HCT116 (cell line): ENCODE results near the gene TYW1B.
"Not testable (repeated sequence)": the region's sequence is repeated elsewhere in the genome, so short reads cannot be mapped to it uniquely, and the experiment has no call there.

Source experiments
- POLR2A ChIP-seq: IDR thresholded peaks from 2 replicates; pipeline ENCODE4 v1.7.0; 2011; ENCODE audit warnings: borderline replicate concordance; ENCODE audit not compliant: insufficient read depth, insufficient read length; ENCODE audit errors: extremely low read depth
- POLR2AphosphoS5 ChIP-seq: IDR thresholded peaks from 2 replicates; pipeline ENCODE4 v1.6.1; 2011; ENCODE audit warnings: mild to moderate bottlenecking, low read depth, low read length, moderate library complexity
- TF ChIP-seq, protein P1 (sequence below), 3 experiments: fragments of 200-600 bp in 1 of 3; sonication (generic) in 1 of 3; IDR thresholded peaks in 2 of 3; conservative IDR thresholded peaks in 1 of 3; 2 replicates each; pipeline ENCODE4 v1.5.1; 2012 to 2017; ENCODE audit warnings: low read depth in 2 of 3, low read length in 2 of 3, antibody characterized with exemption in 1 of 3, borderline replicate concordance in 1 of 3, control low read depth in 1 of 3, mild to moderate bottlenecking in 1 of 3, mixed read lengths in 1 of 3, mixed run types in 1 of 3, moderate library complexity in 1 of 3; ENCODE audit not compliant: insufficient read depth in 1 of 3

DNA sequence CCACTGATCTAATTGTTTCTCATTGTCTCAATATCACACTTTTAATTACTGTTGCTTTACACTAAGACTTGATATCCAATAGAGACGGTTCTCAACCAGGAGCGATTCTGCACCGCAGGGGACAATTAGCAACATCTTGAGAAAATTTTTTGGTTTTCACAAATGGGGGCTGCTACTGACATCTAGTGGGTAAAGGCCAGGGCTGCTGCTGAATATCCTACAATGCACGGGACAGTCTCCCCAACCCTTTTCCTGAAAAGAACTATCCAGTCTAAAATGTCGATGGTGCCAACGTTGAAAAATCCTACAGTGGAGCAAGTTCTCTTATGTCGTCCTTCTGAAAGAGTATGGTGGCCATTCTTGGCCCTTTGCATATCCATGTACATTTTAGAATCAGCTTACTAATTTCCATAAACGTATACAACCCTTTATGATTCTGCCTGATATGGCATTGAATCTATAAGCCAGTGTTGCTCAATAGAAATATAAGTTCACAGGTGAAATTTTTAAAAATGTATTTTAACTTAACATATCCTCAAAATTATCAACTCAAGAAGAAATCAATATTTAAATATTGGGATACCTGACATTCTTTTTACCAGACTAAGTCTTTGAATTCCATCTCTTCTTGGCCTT lies 192.6 kb downstream of the TYW1B start:
- TF ChIP-seq, protein P1, sequence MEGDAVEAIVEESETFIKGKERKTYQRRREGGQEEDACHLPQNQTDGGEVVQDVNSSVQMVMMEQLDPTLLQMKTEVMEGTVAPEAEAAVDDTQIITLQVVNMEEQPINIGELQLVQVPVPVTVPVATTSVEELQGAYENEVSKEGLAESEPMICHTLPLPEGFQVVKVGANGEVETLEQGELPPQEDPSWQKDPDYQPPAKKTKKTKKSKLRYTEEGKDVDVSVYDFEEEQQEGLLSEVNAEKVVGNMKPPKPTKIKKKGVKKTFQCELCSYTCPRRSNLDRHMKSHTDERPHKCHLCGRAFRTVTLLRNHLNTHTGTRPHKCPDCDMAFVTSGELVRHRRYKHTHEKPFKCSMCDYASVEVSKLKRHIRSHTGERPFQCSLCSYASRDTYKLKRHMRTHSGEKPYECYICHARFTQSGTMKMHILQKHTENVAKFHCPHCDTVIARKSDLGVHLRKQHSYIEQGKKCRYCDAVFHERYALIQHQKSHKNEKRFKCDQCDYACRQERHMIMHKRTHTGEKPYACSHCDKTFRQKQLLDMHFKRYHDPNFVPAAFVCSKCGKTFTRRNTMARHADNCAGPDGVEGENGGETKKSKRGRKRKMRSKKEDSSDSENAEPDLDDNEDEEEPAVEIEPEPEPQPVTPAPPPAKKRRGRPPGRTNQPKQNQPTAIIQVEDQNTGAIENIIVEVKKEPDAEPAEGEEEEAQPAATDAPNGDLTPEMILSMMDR (IDR thresholded peaks at IDR 0.05 in 2 of 3, conservative IDR thresholded peaks at IDR 0.05 in 1 of 3; ENCODE audit: borderline replicate concordance in 1 of 3, insufficient read depth in 1 of 3, low read depth in 2 of 3, low read length in 2 of 3): peak in 2 of 3 experiments; percentile 26 to 50; a peak in 4 of 6 replicates
- TF ChIP-seq POLR2AphosphoS5, POLR2A: not testable (repeated sequence)
